Myometrial cell (primary cell): ENCODE results near the gene SRPRB. TPM values are rescaled to one million over a fixed set of nuclear protein-coding genes. Genes with fewer than 3 reads are reported as not detected.

ENCODE experiments used
- total RNA-seq: library from RNA; depleted of rRNA; stranded (reverse); fragments of >200 nt; gene quantifications from 2 replicates; pipeline ENCODE4 v1.2.3, GENCODE V29; 2015

The SRPRB gene
- total RNA-seq, result 78.5 and 114 TPM in 2 replicates

GRCh38 chr3:133805702-133806475 lies at the start of gene SRPRB:
SRPRB (plus strand) TSS chr3:133805815; CDS start chr3:133805849, 34 bp downstream.

Other genes with a start within 250 kb of the SRPRB start
- 97.4 and 102 TPM in 2 replicates for gene CDV3, start 232.1 kb upstream of the SRPRB start, total RNA-seq
- 14.4 and 21.6 TPM in 2 replicates for gene TOPBP1, start 143.9 kb upstream of the SRPRB start, total RNA-seq
- gene TF, start 59.4 kb upstream of the SRPRB start, total RNA-seq, result not detected in 2 replicates
- 0.53 TPM in 1 of 2 replicates, not detected in the other for gene RAB6B, start 90.1 kb downstream of the SRPRB start, total RNA-seq
- 0.18 and 0.58 TPM in 2 replicates for gene SLCO2A1, start 224.1 kb downstream of the SRPRB start, total RNA-seq